ENCODE results near the gene CRYBB2.

GRCh38 chr22:25212337-25212736, 7.1 kb upstream of the CRYBB2 start:
- TF ChIP-seq CTCF (IDR thresholded peaks at IDR 0.05; ENCODE audit: poor library complexity) (no peak), EZH2phosphoT487 (IDR thresholded peaks at IDR 0.05; ENCODE audit: low read depth, severe bottlenecking, unreplicated experiment) (no peak), EZH2 (IDR thresholded peaks at IDR 0.05; ENCODE audit: borderline replicate concordance) (no peak)

All from hepatocyte (in vitro differentiated cells).